Esophagus muscularis mucosa (tissue), 4 donors: Measurements from ENCODE around the gene BTBD16. TPM values are rescaled to one million over a fixed set of nuclear protein-coding genes. Genes with fewer than 3 reads are reported as not detected.

Experiments
- DNase-seq: peaks from one replicate; pipeline ENCODE4 v3.0.0-alpha.2; 2017; ENCODE audit errors: extremely low spot score
- H3K27ac ChIP-seq, 4 donors: fragments of 200-600 bp; sonication (generic); replicated peaks in 1 of 4; 1 replicate in 3 of 4; 2 replicates in 1 of 4; pipeline ENCODE4 v1.5.1; 2016 to 2019; ENCODE audit warnings: mild to moderate bottlenecking in 1 of 4
- H3K27me3 ChIP-seq, 4 donors: fragments of 200-600 bp; sonication (generic); one replicate each; pipeline versions ENCODE4 v1.5.1 to v1.6.0; 2016 to 2019
- H3K36me3 ChIP-seq, 4 donors: fragments of 200-600 bp; sonication (generic); one replicate each; pipeline ENCODE4 v1.5.1; 2016 to 2019
- H3K4me1 ChIP-seq, 4 donors: fragments of 200-600 bp; sonication (generic); one replicate each; pipeline ENCODE4 v1.5.1; 2016 to 2019
- H3K4me3 ChIP-seq, 4 donors: fragments of 200-600 bp; sonication (generic); 1 replicate in 2 of 4; 2 replicates in 2 of 4; pipeline ENCODE4 v1.5.1; 2016 to 2019; ENCODE audit warnings: mild to moderate bottlenecking in 4 of 4, moderate library complexity in 1 of 4
- H3K9me3 ChIP-seq, 4 donors: fragments of 200-600 bp; sonication (generic); 1 replicate in 3 of 4; 2 replicates in 1 of 4; pipeline ENCODE4 v1.5.1; 2016 to 2019
- CTCF ChIP-seq, 3 experiments: fragments of 200-600 bp in 2 of 3; fragments of 450-650 bp in 1 of 3; sonication (generic) in 2 of 3; IDR thresholded peaks; one replicate each; pipeline ENCODE4 v1.5.1; 2017 to 2019; ENCODE audit warnings: antibody characterized with exemption in 3 of 3, mild to moderate bottlenecking in 2 of 3, moderate library complexity in 1 of 3
- EP300 ChIP-seq: sonication (generic); formaldehyde crosslinking; IDR thresholded peaks from one replicate; pipeline ENCODE4 v1.6.1; 2017; ENCODE audit warnings: antibody characterized with exemption
- POLR2A ChIP-seq: fragments of 450-650 bp; IDR thresholded peaks from one replicate; pipeline ENCODE4 v1.6.1; 2017; ENCODE audit warnings: antibody characterized with exemption, moderate library complexity, mild to moderate bottlenecking, low read depth
- POLR2AphosphoS5 ChIP-seq, 2 donors: sonication (generic); formaldehyde crosslinking; IDR thresholded peaks; one replicate each; pipeline ENCODE4 v1.6.1; 2017; ENCODE audit warnings: antibody characterized with exemption in 2 of 2
- WGBS: methylation state at CpG from one replicate; pipeline ENCODE4 v1.1.5; 2018; 5-methylcytosine and 5-hydroxymethylcytosine counted together
- intact Hi-C: fragments of 100-400 bp; cut with DNase I; formaldehyde crosslinking; loops from one replicate; pipeline ENCODE4 v1.15.1; 2023
- total RNA-seq, 4 donors: library from RNA; depleted of rRNA; stranded (reverse); fragments of >200 nt; gene quantifications; one replicate each; pipeline versions ENCODE4 v1.1.0 to v1.2.1, GENCODE V29; 2016

Gene BTBD16
- total RNA-seq, 4 donors from 2014 or later, result 0.29 TPM; not detected in 3

- H3K27me3 ChIP-seq, result no peaks in the 10 kb centered on the region
- TF ChIP-seq CTCF (IDR thresholded peaks at IDR 0.05) (no peak), POLR2A (no peak), EP300 (no peak), POLR2AphosphoS5 (IDR thresholded peaks at IDR 0.05) (no peak)
- DNase-seq, result no peak
- WGBS, result 92% methylated on average over 10 of the region's 11 CpGs
- H3K27ac ChIP-seq, result no peak overlapping the region
- H3K4me3 ChIP-seq, result no peak overlapping the region
- intact Hi-C loops, result no loop called here
- peaks cover 19 to 96% (median 90%) of the 10 kb centered on the region in 4 donors for H3K36me3 ChIP-seq
- peaks cover 5 to 15% (median 11%) of the 10 kb centered on the region in 4 donors for H3K4me1 ChIP-seq
- H3K9me3 ChIP-seq, result no peaks in the 10 kb centered on the region
Measured at GRCh38 chr10:122245897-122246296, 25.2 kb upstream of the BTBD16 start.

GRCh38 chr10:122246830-122247520 is 24.1 kb upstream of the BTBD16 start:
- DNase-seq, result no peak
- Histone ChIP-seq H3K4me3 (no peak overlapping the region), H3K4me1 (peaks cover 5 to 15% (median 11%) of the 10 kb centered on the region in 4 donors), H3K9me3 (no peaks in the 10 kb centered on the region), H3K27me3 (no peaks in the 10 kb centered on the region), H3K27ac (peak overlapping the region in 1 of 4 donors; percentile 7), H3K36me3 (peaks cover 8 to 95% (median 82%) of the 10 kb centered on the region in 4 donors)
- intact Hi-C loops, result no loop called here
- 92% methylated on average over 11 of the region's 11 CpGs for WGBS
- TF ChIP-seq EP300, result no peak
- no peak for TF ChIP-seq POLR2A
- TF ChIP-seq POLR2AphosphoS5 (IDR thresholded peaks at IDR 0.05), result no peak
- TF ChIP-seq CTCF (IDR thresholded peaks at IDR 0.05), result no peak

GRCh38 chr10:122248356-122249302 is 22.5 kb upstream of the BTBD16 start:
- no peaks in the 10 kb centered on the region for H3K9me3 ChIP-seq
- intact Hi-C loops, result no loop called here
- TF ChIP-seq CTCF (IDR thresholded peaks at IDR 0.05) (no peak), POLR2AphosphoS5 (IDR thresholded peaks at IDR 0.05) (no peak), EP300 (no peak), POLR2A (no peak)
- no peaks in the 10 kb centered on the region for H3K27me3 ChIP-seq
- 89% methylated on average over 21 of the region's 25 CpGs for WGBS
- H3K27ac ChIP-seq, result peak overlapping the region in 1 of 4 donors; percentile 14
- no peak overlapping the region for H3K4me3 ChIP-seq
- peaks cover 0 to 91% (median 79%) of the 10 kb centered on the region in 4 donors for H3K36me3 ChIP-seq
- H3K4me1 ChIP-seq, result peaks cover 5 to 27% (median 21%) of the 10 kb centered on the region in 4 donors
- DNase-seq, result no peak

- H3K9me3 ChIP-seq, result no peaks in the 10 kb centered on the region
- H3K4me3 ChIP-seq, result no peak overlapping the region
- WGBS, result 88% methylated on average over 11 of the region's 11 CpGs
- intact Hi-C loops, result no loop called here
- no peaks in the 10 kb centered on the region for H3K27me3 ChIP-seq
- peaks cover 0 to 91% (median 78%) of the 10 kb centered on the region in 4 donors for H3K36me3 ChIP-seq
- TF ChIP-seq CTCF (IDR thresholded peaks at IDR 0.05) (no peak), EP300 (no peak), POLR2AphosphoS5 (IDR thresholded peaks at IDR 0.05) (no peak), POLR2A (no peak)
- H3K4me1 ChIP-seq, result peaks cover 9 to 23% (median 14%) of the 10 kb centered on the region in 4 donors
- DNase-seq, result no peak
- no peak overlapping the region for H3K27ac ChIP-seq
Measured at GRCh38 chr10:122249303-122249850, 21.7 kb upstream of the BTBD16 start.
